WTC11 (cell line): ENCODE data around the gene NUP62. TPM values are rescaled to one million over a fixed set of nuclear protein-coding genes. Genes with fewer than 3 reads are reported as not detected.

Source experiments
- ATAC-seq: fragments of 200-7000 bp; cut with Tn5 transposase; 2 replicates; pipeline ENCODE4 v1.10.0; 2021; ENCODE audit warnings: mild to moderate bottlenecking, moderate library complexity
- CTCF ChIA-PET: fragments of 300-600 bp; sonication (Branson Sonifier 250); formaldehyde crosslinking; loops from one replicate; lab custom pipeline; 2021; ENCODE audit warnings: antibody characterized with exemption; lab: Charles Lee
- POLR2A ChIA-PET: fragments of 350-600 bp; sonication (Branson Sonifier 250); formaldehyde crosslinking; loops from one replicate; lab custom pipeline; 2021; ENCODE audit warnings: antibody characterized with exemption; lab: Charles Lee
- DNase-seq: peaks from one replicate; pipeline ENCODE4 v3.0.0; 2021; ENCODE audit warnings: low spot score
- H3K27ac Mint-ChIP-seq: 2 replicates; pipeline ENCODE4 v1.8.0; 2021; ENCODE audit warnings: mixed read lengths
- H3K27me3 Mint-ChIP-seq: 2 replicates; pipeline ENCODE4 v1.8.0; 2021; ENCODE audit warnings: low read depth, mild to moderate bottlenecking, moderate library complexity, mixed read lengths
- H3K36me3 Mint-ChIP-seq: 2 replicates; pipeline ENCODE4 v1.8.0; 2021; ENCODE audit warnings: mixed read lengths
- H3K4me1 Mint-ChIP-seq: 2 replicates; pipeline ENCODE4 v1.8.0; 2022; ENCODE audit warnings: mixed read lengths
- H3K4me3 Mint-ChIP-seq: 2 replicates; pipeline ENCODE4 v1.8.0; 2021; ENCODE audit warnings: mild to moderate bottlenecking, moderate library complexity, mixed read lengths
- H3K9me3 Mint-ChIP-seq: 2 replicates; pipeline ENCODE4 v1.8.0; 2021; ENCODE audit warnings: mixed read lengths
- CBFB ChIP-seq: sonication (generic); formaldehyde crosslinking; IDR thresholded peaks from 2 replicates; pipeline ENCODE4 v1.8.1; 2022; ENCODE audit warnings: mild to moderate bottlenecking, low read depth, missing genetic modification reagents
- CTCF ChIP-seq: fragments of 200-600 bp; IDR thresholded peaks from 2 replicates; pipeline ENCODE4 v1.8.0; 2022; ENCODE audit warnings: antibody characterized with exemption
- E2F4 ChIP-seq: sonication (generic); formaldehyde crosslinking; IDR thresholded peaks from 2 replicates; pipeline ENCODE4 v1.8.1; 2022; ENCODE audit warnings: low read depth, mild to moderate bottlenecking, moderate library complexity, missing genetic modification reagents, borderline replicate concordance
- E2F5 ChIP-seq: sonication (generic); formaldehyde crosslinking; IDR thresholded peaks from 2 replicates; pipeline ENCODE4 v1.8.1; 2022; ENCODE audit warnings: mild to moderate bottlenecking, moderate library complexity, missing genetic modification reagents
- EMX1 ChIP-seq: fragments of 250-450 bp; sonication (Bioruptor Pico); IDR thresholded peaks from 2 replicates; pipeline ENCODE4 v1.8.0; 2021; ENCODE audit warnings: mild to moderate bottlenecking
- ERG ChIP-seq: fragments of 250-450 bp; sonication (Bioruptor Pico); IDR thresholded peaks from 2 replicates; pipeline ENCODE4 v1.8.0; 2021; ENCODE audit warnings: mild to moderate bottlenecking
- GABPB1 ChIP-seq: sonication (generic); formaldehyde crosslinking; IDR thresholded peaks from 2 replicates; pipeline ENCODE4 v1.8.1; 2023; ENCODE audit warnings: mild to moderate bottlenecking, missing genetic modification reagents
- GRHL2 ChIP-seq: fragments of 250-450 bp; sonication (Bioruptor Pico); IDR thresholded peaks from 2 replicates; pipeline ENCODE4 v1.8.0; 2022; ENCODE audit warnings: mild to moderate bottlenecking, moderate library complexity; ENCODE audit not compliant: insufficient replicate concordance, severe bottlenecking
- HMGA2 ChIP-seq: fragments of 250-450 bp; sonication (Bioruptor Pico); IDR thresholded peaks from 2 replicates; pipeline ENCODE4 v1.4.0; 2021; ENCODE audit warnings: mild to moderate bottlenecking, moderate library complexity
- MYBL2 ChIP-seq: sonication (generic); formaldehyde crosslinking; IDR thresholded peaks from 2 replicates; pipeline ENCODE4 v1.8.1; 2023; ENCODE audit warnings: mild to moderate bottlenecking, moderate library complexity, missing genetic modification reagents
- NR1H2 ChIP-seq: sonication (generic); formaldehyde crosslinking; IDR thresholded peaks from 2 replicates; pipeline ENCODE4 v1.9.0; 2021; ENCODE audit warnings: mild to moderate bottlenecking, moderate library complexity, missing genetic modification reagents
- RELA ChIP-seq: sonication (generic); formaldehyde crosslinking; IDR thresholded peaks from 2 replicates; pipeline ENCODE4 v1.8.1; 2022; ENCODE audit warnings: missing genetic modification reagents, mild to moderate bottlenecking, borderline replicate concordance
- SMAD3 ChIP-seq: sonication (generic); formaldehyde crosslinking; IDR thresholded peaks from 2 replicates; pipeline ENCODE4 v1.8.0; 2022; ENCODE audit warnings: missing genetic modification reagents, mild to moderate bottlenecking, borderline replicate concordance
- SMAD4 ChIP-seq: sonication (generic); formaldehyde crosslinking; IDR thresholded peaks from 2 replicates; pipeline ENCODE4 v1.8.0; 2022; ENCODE audit warnings: mild to moderate bottlenecking, missing genetic modification reagents
- TCF7 ChIP-seq: sonication (generic); formaldehyde crosslinking; IDR thresholded peaks from 2 replicates; pipeline ENCODE4 v1.8.0; 2022; ENCODE audit warnings: mild to moderate bottlenecking, low read depth, missing genetic modification reagents, moderate library complexity
- TEAD4 ChIP-seq: sonication (generic); formaldehyde crosslinking; IDR thresholded peaks from 2 replicates; pipeline ENCODE4 v1.8.0; 2022; ENCODE audit warnings: mild to moderate bottlenecking, missing genetic modification reagents
- TP53 ChIP-seq: sonication (generic); formaldehyde crosslinking; IDR thresholded peaks from 2 replicates; pipeline ENCODE4 v1.8.1; 2023; ENCODE audit warnings: mild to moderate bottlenecking, missing genetic modification reagents
- USF1 ChIP-seq: sonication (generic); formaldehyde crosslinking; IDR thresholded peaks from 2 replicates; pipeline ENCODE4 v1.8.0; 2022; ENCODE audit warnings: mild to moderate bottlenecking, missing genetic modification reagents
- ZNF219 ChIP-seq: sonication (generic); formaldehyde crosslinking; IDR thresholded peaks from 2 replicates; pipeline ENCODE4 v1.8.0; 2023; ENCODE audit warnings: missing genetic modification reagents, mild to moderate bottlenecking, borderline replicate concordance
- ZNF281 ChIP-seq: sonication (generic); formaldehyde crosslinking; IDR thresholded peaks from 2 replicates; pipeline ENCODE4 v1.8.0; 2023; ENCODE audit warnings: mild to moderate bottlenecking, missing genetic modification reagents
- ZNF425 ChIP-seq: fragments of 250-450 bp; sonication (Bioruptor Pico); conservative IDR thresholded peaks from 2 replicates; pipeline ENCODE4 v1.9.0; 2021; ENCODE audit warnings: mild to moderate bottlenecking
- ZSCAN18 ChIP-seq: fragments of 250-450 bp; sonication (Bioruptor Pico); IDR thresholded peaks from 2 replicates; pipeline ENCODE4 v2.1.2; 2022; ENCODE audit warnings: mild to moderate bottlenecking, moderate library complexity
- total RNA-seq: library from RNA; stranded (reverse); gene quantifications from 3 replicates; pipeline ENCODE4 v1.2.3, GENCODE V29; 2021

Gene NUP62
- total RNA-seq, 1 experiment from 2014 or later: 87.1 TPM

- ChIA-PET CTCF (no interaction called here), POLR2A (no interaction called here)
- TF ChIP-seq GABPB1: no peak
- TF ChIP-seq RELA (CRISPR knock-in tag): no peak
- no peak for TF ChIP-seq ZNF219 (CRISPR knock-in tag)
- TF ChIP-seq ZSCAN18 (CRISPR knock-in tag): no peak
- TF ChIP-seq TP53 (CRISPR knock-in tag): no peak
- no peak for TF ChIP-seq HMGA2 (CRISPR knock-in tag)
- TF ChIP-seq E2F5 (CRISPR knock-in tag): no peak
- no peak for TF ChIP-seq USF1
- TF ChIP-seq GRHL2 (CRISPR knock-in tag): no peak
- TF ChIP-seq EMX1 (CRISPR knock-in tag): no peak
- Mint-ChIP-seq H3K9me3 (no peaks in the 10 kb centered on the region), H3K27me3 (no peaks in the 10 kb centered on the region), H3K36me3 (peaks cover 61% of the 10 kb centered on the region), H3K27ac (no peak overlapping the region), H3K4me1 (peaks cover 12% of the 10 kb centered on the region), H3K4me3 (no peak overlapping the region)
- ATAC-seq: no peak
- DNase-seq: no peak
These were observed 46.2 kb downstream of the NUP62 start for GRCh38 chr19:49883094-49883493.

- CTCF ChIA-PET: no interaction called here
- ATAC-seq (no peak), DNase-seq (no peak)
- Mint-ChIP-seq H3K27me3 (no peaks in the 10 kb centered on the region), H3K4me3 (no peak overlapping the region), H3K36me3 (peaks cover 61% of the 10 kb centered on the region), H3K4me1 (peaks cover 14% of the 10 kb centered on the region), H3K27ac (no peak overlapping the region), H3K9me3 (no peaks in the 10 kb centered on the region)
- POLR2A ChIA-PET: no interaction called here
- TF ChIP-seq CTCF: no peak
- no peak for TF ChIP-seq NR1H2 (CRISPR knock-in tag)
- TF ChIP-seq SMAD4: no peak
- TF ChIP-seq E2F4 (CRISPR knock-in tag): no peak
- TF ChIP-seq ZSCAN18 (CRISPR knock-in tag): no peak
- no peak for TF ChIP-seq SMAD3 (CRISPR knock-in tag)
- TF ChIP-seq TEAD4 (CRISPR knock-in tag): no peak
- no peak for TF ChIP-seq ZNF281
- TF ChIP-seq CBFB (CRISPR knock-in tag): no peak
- no peak for TF ChIP-seq TCF7
- TF ChIP-seq ZNF425 (CRISPR knock-in tag): no peak
- TF ChIP-seq HMGA2 (CRISPR knock-in tag): no peak
- TF ChIP-seq ERG (CRISPR knock-in tag): no peak
- TF ChIP-seq MYBL2: no peak
These were observed 46.7 kb downstream of the NUP62 start for GRCh38 chr19:49882643-49883042.
